K562 (cell line): ENCODE measurements around the gene IMMP2L. TPM values are rescaled to one million over a fixed set of nuclear protein-coding genes. Genes with fewer than 3 reads are reported as not detected.
A peak's percentile ranks its signal among the peaks of the same experiment; 100 is the strongest.

Source experiments
- ADNP ChIP-seq: fragments of 200-800 bp; sonication (Bioruptor generic); IDR thresholded peaks from 2 replicates; pipeline ENCODE4 v1.6.1; 2016; ENCODE audit warnings: missing genetic modification characterization, missing compliant biosample characterization
- ARID2 ChIP-seq: fragments of 450-650 bp; IDR thresholded peaks from 2 replicates; pipeline ENCODE4 v1.6.1; 2017; ENCODE audit warnings: antibody characterized with exemption, mild to moderate bottlenecking
- ATF1 ChIP-seq, 2 experiments: fragments of 450-650 bp in 1 of 2; IDR thresholded peaks; 2 replicates each; pipeline ENCODE4 v1.6.1; 2016; ENCODE audit warnings: missing compliant biosample characterization in 1 of 2, missing genetic modification characterization in 1 of 2
- BACH1 ChIP-seq: fragments of 200-800 bp; sonication (Bioruptor generic); IDR thresholded peaks from 2 replicates; pipeline ENCODE4 v1.6.1; 2016; ENCODE audit warnings: missing genetic modification characterization, missing compliant biosample characterization
- KLF1 ChIP-seq: fragments of 450-650 bp; IDR thresholded peaks from 2 replicates; pipeline ENCODE4 v1.6.1; 2016; ENCODE audit warnings: missing genetic modification characterization, missing compliant biosample characterization
- LARP7 ChIP-seq: fragments of 450-650 bp; IDR thresholded peaks from 2 replicates; pipeline ENCODE4 v1.6.1; 2016
- MTF1 ChIP-seq: fragments of 250-450 bp; sonication (Bioruptor Pico); IDR thresholded peaks from 2 replicates; pipeline ENCODE4 v1.9.0; 2021; ENCODE audit warnings: moderate library complexity, mild to moderate bottlenecking, inconsistent platforms, borderline replicate concordance
- MYC ChIP-seq, 2 experiments: fragments of 250-450 bp in 1 of 2; sonication (Bioruptor Pico) in 1 of 2; IDR thresholded peaks; 2 replicates each; pipeline versions ENCODE4 v1.5.1 to v1.6.1; 2012 to 2021; ENCODE audit warnings: low read depth in 2 of 2, borderline replicate concordance in 1 of 2, improper control_type of control experiment in 1 of 2, low read length in 1 of 2, mild to moderate bottlenecking in 1 of 2, moderate library complexity in 1 of 2
- NCOA2 ChIP-seq, 2 experiments: fragments of 450-650 bp; IDR thresholded peaks; 2 replicates each; pipeline ENCODE4 v1.6.1; 2018; ENCODE audit warnings: mild to moderate bottlenecking in 2 of 2, moderate library complexity in 1 of 2; ENCODE audit not compliant: partially characterized antibody in 2 of 2
- POLR2AphosphoS2 ChIP-seq: IDR thresholded peaks from 2 replicates; pipeline ENCODE4 v1.6.1; 2012; ENCODE audit warnings: low read length, improper control_type of control experiment
- POLR2H ChIP-seq: IDR thresholded peaks from 2 replicates; pipeline ENCODE4 v1.6.1; 2016; ENCODE audit warnings: missing genetic modification characterization, low read depth, mild to moderate bottlenecking, control low read depth, missing compliant biosample characterization, moderate library complexity
- TAF15 ChIP-seq: fragments of 200-400 bp; formaldehyde crosslinking; IDR thresholded peaks from 2 replicates; pipeline ENCODE4 v1.6.1; 2017; ENCODE audit warnings: mild to moderate bottlenecking, low read depth, low read length, moderate library complexity
- TEAD1 ChIP-seq, 2 experiments: fragments of 450-650 bp in 1 of 2; sonication (generic) in 1 of 2; formaldehyde crosslinking; IDR thresholded peaks; 2 replicates each; pipeline versions ENCODE4 v1.4.0 to v1.8.0; 2020 to 2022; ENCODE audit warnings: mild to moderate bottlenecking in 2 of 2, missing genetic modification reagents in 1 of 2
- ZNF124 ChIP-seq: sonication (generic); formaldehyde crosslinking; IDR thresholded peaks from 2 replicates; pipeline ENCODE4 v1.8.1; 2022; ENCODE audit warnings: missing genetic modification reagents
- ZNF143 ChIP-seq: sonication (generic); formaldehyde crosslinking; IDR thresholded peaks from 2 replicates; pipeline ENCODE4 v1.9.0; 2022; ENCODE audit warnings: mild to moderate bottlenecking, missing genetic modification reagents
- ZNF507 ChIP-seq: conservative IDR thresholded peaks from 2 replicates; pipeline ENCODE4 v1.6.1; 2017; ENCODE audit warnings: missing genetic modification characterization, missing compliant biosample characterization
- ZNF57 ChIP-seq: fragments of 450-650 bp; formaldehyde crosslinking; IDR thresholded peaks from 2 replicates; pipeline ENCODE4 v1.4.0; 2020; ENCODE audit warnings: mild to moderate bottlenecking, moderate library complexity
- ZNF695 ChIP-seq: fragments of 450-650 bp; formaldehyde crosslinking; IDR thresholded peaks from 2 replicates; pipeline ENCODE4 v1.4.0; 2020; ENCODE audit warnings: mild to moderate bottlenecking, moderate library complexity
- polyA plus RNA-seq, 8 experiments: library from polyadenylated mRNA; depleted of rRNA in 4 of 8; stranded (reverse) in 5 of 8; unstranded in 3 of 8; fragments of >200 nt; fragmentation: Nextera tagmentation in 2 of 8; fragmentation: Illumina TruSeq in 1 of 8; extraction: Ambion mirVana in 2 of 8; extraction: Trizol in 1 of 8; gene quantifications; 2 replicates each; pipeline versions ENCODE4 v1.2.1 to v1.2.3, GENCODE V29; 2011 to 2014; ENCODE audit warnings: inconsistent platforms in 1 of 8, missing spikeins in 1 of 8
- total RNA-seq, 7 experiments: library from RNA; depleted of rRNA in 6 of 7; stranded (reverse); fragments of >200 nt in 6 of 7; fragmentation: Illumina TruSeq in 2 of 7; extraction: Trizol in 2 of 7; gene quantifications; 2 replicates each; pipeline versions ENCODE4 v1.2.1 to v1.2.3, GENCODE V29; 2011 to 2021; ENCODE audit warnings: low replicate concordance in 1 of 7
- TF ChIP-seq, protein P1 (sequence below): fragments of 450-650 bp; IDR thresholded peaks from 2 replicates; pipeline ENCODE4 v1.6.1; 2016; ENCODE audit warnings: missing biosample characterization, missing genetic modification characterization
- TF ChIP-seq, protein P2 (sequence below): fragments of 250-450 bp; sonication (Bioruptor Pico); IDR thresholded peaks from 2 replicates; pipeline ENCODE4 v1.8.0; 2022; ENCODE audit warnings: moderate library complexity, mild to moderate bottlenecking, inconsistent platforms
- TF ChIP-seq, protein P3 (sequence below), 3 experiments: IDR thresholded peaks in 2 of 3; conservative IDR thresholded peaks in 1 of 3; 2 replicates each; pipeline ENCODE4 v1.5.1; 2011 to 2012; ENCODE audit warnings: low read length in 3 of 3, mild to moderate bottlenecking in 3 of 3, control low read depth in 2 of 3, improper control_type of control experiment in 1 of 3, inconsistent platforms in 1 of 3, low read depth in 1 of 3, mixed read lengths in 1 of 3, moderate library complexity in 1 of 3; ENCODE audit not compliant: insufficient read depth in 2 of 3
- TF ChIP-seq, protein P4 (sequence below): sonication (generic); formaldehyde crosslinking; IDR thresholded peaks from 2 replicates; pipeline ENCODE4 v1.8.0; 2022; ENCODE audit warnings: missing genetic modification reagents, mild to moderate bottlenecking, borderline replicate concordance

IMMP2L gene
- total and polyA plus RNA-seq, 9 of the 15 experiments (the other 6 are each of a cell fraction or from before 2014, with no cell fraction given), result 29.7 to 116 (median 53.0) TPM

DNA sequence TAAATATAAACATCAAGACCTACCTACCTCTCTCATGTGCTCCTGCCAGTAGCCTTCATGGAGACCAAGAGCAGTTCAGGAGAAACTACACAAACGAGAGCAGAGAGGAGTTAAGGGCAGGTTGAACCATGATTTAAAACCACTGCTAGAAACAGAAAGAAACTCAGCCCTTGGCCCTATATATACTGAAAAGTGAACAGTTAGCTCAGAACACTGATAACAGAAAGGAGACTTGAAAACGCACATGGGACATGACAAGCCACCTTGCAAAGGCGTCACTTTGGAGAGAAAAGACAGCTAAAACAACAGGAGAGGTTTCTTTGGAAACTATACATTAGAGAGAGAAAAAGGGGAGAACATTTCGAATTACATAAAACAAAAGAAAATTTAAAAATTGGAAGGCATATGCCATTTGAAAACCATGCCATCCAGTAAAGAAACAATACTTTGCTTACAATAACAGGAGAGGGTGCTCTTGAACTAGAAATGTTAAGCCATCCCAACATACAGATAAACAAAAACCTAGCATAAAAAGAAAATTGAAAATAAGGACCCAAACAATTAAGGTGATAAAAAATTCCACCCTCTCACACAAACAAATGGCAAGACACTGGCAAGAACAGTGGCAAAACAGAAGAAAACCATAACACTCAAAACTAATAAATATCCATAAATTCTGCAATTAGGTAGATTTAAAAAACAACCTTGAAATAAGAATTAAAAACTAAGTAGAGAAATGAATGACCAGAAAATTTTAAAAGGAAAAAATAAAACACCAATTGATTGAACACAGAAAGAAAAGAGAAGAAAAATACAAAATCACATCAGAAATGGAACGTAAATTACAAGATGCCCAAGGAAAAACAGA, 232.7 kb downstream of the IMMP2L start (continued):
- TF ChIP-seq, protein P1, sequence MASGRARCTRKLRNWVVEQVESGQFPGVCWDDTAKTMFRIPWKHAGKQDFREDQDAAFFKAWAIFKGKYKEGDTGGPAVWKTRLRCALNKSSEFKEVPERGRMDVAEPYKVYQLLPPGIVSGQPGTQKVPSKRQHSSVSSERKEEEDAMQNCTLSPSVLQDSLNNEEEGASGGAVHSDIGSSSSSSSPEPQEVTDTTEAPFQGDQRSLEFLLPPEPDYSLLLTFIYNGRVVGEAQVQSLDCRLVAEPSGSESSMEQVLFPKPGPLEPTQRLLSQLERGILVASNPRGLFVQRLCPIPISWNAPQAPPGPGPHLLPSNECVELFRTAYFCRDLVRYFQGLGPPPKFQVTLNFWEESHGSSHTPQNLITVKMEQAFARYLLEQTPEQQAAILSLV, result no peak
- TF ChIP-seq MYC (IDR thresholded peaks at IDR 0.05; ENCODE audit: low read depth, low read length), result peak; percentile 78
- no peak for TF ChIP-seq MYC (CRISPR knock-in tag; IDR thresholded peaks at IDR 0.05; ENCODE audit: borderline replicate concordance, low read depth)
- 0 out of 2 replicates have a peak, but pooled peaks have one; percentile 8 for TF ChIP-seq ZNF507 (tag)
- peak in 1 of 2 experiments; percentile 23 for TF ChIP-seq NCOA2 (IDR thresholded peaks at IDR 0.05; ENCODE audit: partially characterized antibody in 2 of 2)
- TF ChIP-seq ZNF143 (CRISPR knock-in tag), result no peak
- TF ChIP-seq, protein P2, sequence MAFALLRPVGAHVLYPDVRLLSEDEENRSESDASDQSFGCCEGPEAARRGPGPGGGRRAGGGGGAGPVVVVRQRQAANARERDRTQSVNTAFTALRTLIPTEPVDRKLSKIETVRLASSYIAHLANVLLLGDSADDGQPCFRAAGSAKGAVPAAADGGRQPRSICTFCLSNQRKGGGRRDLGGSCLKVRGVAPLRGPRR, result no peak
- no peak for TF ChIP-seq TAF15
- no peak for TF ChIP-seq ZNF57
- no peak for TF ChIP-seq TEAD1 (CRISPR knock-in tag; IDR thresholded peaks at IDR 0.05)
- TF ChIP-seq, protein P3, sequence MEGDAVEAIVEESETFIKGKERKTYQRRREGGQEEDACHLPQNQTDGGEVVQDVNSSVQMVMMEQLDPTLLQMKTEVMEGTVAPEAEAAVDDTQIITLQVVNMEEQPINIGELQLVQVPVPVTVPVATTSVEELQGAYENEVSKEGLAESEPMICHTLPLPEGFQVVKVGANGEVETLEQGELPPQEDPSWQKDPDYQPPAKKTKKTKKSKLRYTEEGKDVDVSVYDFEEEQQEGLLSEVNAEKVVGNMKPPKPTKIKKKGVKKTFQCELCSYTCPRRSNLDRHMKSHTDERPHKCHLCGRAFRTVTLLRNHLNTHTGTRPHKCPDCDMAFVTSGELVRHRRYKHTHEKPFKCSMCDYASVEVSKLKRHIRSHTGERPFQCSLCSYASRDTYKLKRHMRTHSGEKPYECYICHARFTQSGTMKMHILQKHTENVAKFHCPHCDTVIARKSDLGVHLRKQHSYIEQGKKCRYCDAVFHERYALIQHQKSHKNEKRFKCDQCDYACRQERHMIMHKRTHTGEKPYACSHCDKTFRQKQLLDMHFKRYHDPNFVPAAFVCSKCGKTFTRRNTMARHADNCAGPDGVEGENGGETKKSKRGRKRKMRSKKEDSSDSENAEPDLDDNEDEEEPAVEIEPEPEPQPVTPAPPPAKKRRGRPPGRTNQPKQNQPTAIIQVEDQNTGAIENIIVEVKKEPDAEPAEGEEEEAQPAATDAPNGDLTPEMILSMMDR (IDR thresholded peaks at IDR 0.05 in 2 of 3, conservative IDR thresholded peaks at IDR 0.05 in 1 of 3; ENCODE audit: insufficient read depth in 2 of 3, low read depth in 1 of 3, low read length in 3 of 3), result peak; percentile 31 to 74 (median 45); a peak in 5 of 6 replicates
- peak; percentile 63; the same call in 1 of the 2 replicates for TF ChIP-seq ARID2
- peak; percentile 54; the same call in 1 of the 2 replicates for TF ChIP-seq LARP7
- no peak for TF ChIP-seq POLR2AphosphoS2
- no peak for TF ChIP-seq MTF1 (CRISPR knock-in tag)
- no peak for TF ChIP-seq BACH1 (tag)
- 0 out of 2 replicates have a peak, but pooled peaks have one; percentile 12 for TF ChIP-seq ADNP (tag)
- no peak for TF ChIP-seq ATF1 (CRISPR knock-in tag; IDR thresholded peaks at IDR 0.05)
- TF ChIP-seq ATF1 (tag; IDR thresholded peaks at IDR 0.05), result 0 out of 2 replicates have a peak, but pooled peaks have one; percentile 3
- no peak for TF ChIP-seq ZNF695 (CRISPR knock-in tag)
- TF ChIP-seq POLR2H, result 0 out of 2 replicates have a peak, but pooled peaks have one; percentile 13
- TF ChIP-seq, protein P4, sequence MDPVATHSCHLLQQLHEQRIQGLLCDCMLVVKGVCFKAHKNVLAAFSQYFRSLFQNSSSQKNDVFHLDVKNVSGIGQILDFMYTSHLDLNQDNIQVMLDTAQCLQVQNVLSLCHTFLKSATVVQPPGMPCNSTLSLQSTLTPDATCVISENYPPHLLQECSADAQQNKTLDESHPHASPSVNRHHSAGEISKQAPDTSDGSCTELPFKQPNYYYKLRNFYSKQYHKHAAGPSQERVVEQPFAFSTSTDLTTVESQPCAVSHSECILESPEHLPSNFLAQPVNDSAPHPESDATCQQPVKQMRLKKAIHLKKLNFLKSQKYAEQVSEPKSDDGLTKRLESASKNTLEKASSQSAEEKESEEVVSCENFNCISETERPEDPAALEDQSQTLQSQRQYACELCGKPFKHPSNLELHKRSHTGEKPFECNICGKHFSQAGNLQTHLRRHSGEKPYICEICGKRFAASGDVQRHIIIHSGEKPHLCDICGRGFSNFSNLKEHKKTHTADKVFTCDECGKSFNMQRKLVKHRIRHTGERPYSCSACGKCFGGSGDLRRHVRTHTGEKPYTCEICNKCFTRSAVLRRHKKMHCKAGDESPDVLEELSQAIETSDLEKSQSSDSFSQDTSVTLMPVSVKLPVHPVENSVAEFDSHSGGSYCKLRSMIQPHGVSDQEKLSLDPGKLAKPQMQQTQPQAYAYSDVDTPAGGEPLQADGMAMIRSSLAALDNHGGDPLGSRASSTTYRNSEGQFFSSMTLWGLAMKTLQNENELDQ (CRISPR knock-in tag), result no peak
- TF ChIP-seq ZNF124, result no peak
- TF ChIP-seq KLF1 (tag), result no peak
